Lower lobe of right lung (tissue), 2 donors: ENCODE data around the gene CYB5R3. TPM values are rescaled to one million over a fixed set of nuclear protein-coding genes. Genes with fewer than 3 reads are reported as not detected.

Experiments
- ATAC-seq, 2 donors: fragments of 200-7000 bp; cut with Tn5 transposase; one replicate each; pipeline ENCODE4 v1.9.1; 2020 to 2022; ENCODE audit warnings: mild to moderate bottlenecking in 2 of 2, moderate library complexity in 2 of 2
- DNase-seq: peaks from one replicate; pipeline ENCODE4 v3.0.0-alpha.2; 2020
- H3K27ac ChIP-seq: fragments of 200-600 bp; one replicate; pipeline ENCODE4 v1.8.0; 2022
- H3K27me3 ChIP-seq: fragments of 200-600 bp; one replicate; pipeline ENCODE4 v1.8.0; 2022; ENCODE audit warnings: low read depth
- H3K36me3 ChIP-seq: fragments of 200-600 bp; one replicate; pipeline ENCODE4 v1.8.0; 2022; ENCODE audit warnings: mild to moderate bottlenecking
- H3K4me1 ChIP-seq: fragments of 200-600 bp; one replicate; pipeline ENCODE4 v1.8.0; 2022
- H3K4me3 ChIP-seq: fragments of 200-600 bp; one replicate; pipeline ENCODE4 v1.8.0; 2022; ENCODE audit warnings: mild to moderate bottlenecking
- H3K9me3 ChIP-seq: fragments of 200-600 bp; one replicate; pipeline ENCODE4 v1.8.0; 2022
- CTCF ChIP-seq: fragments of 200-600 bp; IDR thresholded peaks from one replicate; pipeline ENCODE4 v1.8.0; 2022; ENCODE audit warnings: antibody characterized with exemption, mild to moderate bottlenecking
- intact Hi-C: fragments of 100-400 bp; cut with DNase I; formaldehyde crosslinking; loops from one replicate; pipeline ENCODE4 v1.11.0; 2022
- total RNA-seq: library from RNA; stranded (reverse); fragmentation: NEBNext Ultra II Directional; extraction: Animal tissue kit (Norgen Biotek cat#: 25700); gene quantifications from one replicate; pipeline ENCODE4 v1.2.1, GENCODE V29; 2021
- donor health status: DM: no; HTN: yes; CAD: no; lungs with severe emphysema.

The CYB5R3 gene
- total RNA-seq, 1 donor from 2014 or later: 219 TPM

DNA sequence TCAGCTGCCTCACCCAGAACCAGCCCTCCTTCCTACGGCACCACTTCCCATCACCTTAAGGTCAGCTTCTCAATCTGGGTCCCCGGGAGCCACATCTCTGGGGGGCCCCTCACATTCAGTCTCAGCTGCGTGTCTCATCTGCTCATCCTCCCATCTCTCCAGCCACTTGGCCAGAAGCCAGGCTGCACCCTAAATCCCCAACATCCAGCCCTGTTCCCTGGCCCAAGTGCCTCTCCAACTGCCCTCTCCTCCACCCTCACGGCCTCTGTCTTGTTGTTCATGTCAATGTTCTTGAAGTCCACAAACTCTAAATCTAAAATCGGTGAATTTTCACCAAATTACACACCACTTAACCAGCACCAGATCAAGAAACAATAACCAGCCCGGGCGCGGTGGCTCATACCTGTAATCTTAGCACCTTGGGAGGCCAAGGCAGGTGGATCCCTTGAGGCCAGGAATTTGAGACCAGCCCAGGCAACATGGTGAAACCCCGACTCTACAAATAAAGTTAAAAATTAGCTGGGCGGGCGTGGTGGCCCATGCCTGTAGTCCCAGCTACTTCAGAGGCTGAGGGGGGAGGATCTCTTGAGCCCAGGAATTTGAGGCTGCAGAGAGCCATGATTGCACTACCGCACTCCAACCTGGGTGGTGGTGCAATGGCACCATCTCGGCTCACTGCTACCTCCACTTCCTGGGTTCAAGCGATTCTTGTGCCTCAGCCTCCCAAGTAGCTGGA lies 37.7 kb upstream of the CYB5R3 start:
- DNase-seq (no peak), ATAC-seq (no peak)
- no peak for TF ChIP-seq CTCF
- Histone ChIP-seq H3K9me3 (no peaks in the 10 kb centered on the region), H3K4me1 (peaks cover 68% of the 10 kb centered on the region), H3K36me3 (no peaks in the 10 kb centered on the region), H3K4me3 (no peak overlapping the region), H3K27me3 (no peaks in the 10 kb centered on the region), H3K27ac (peak overlapping the region; percentile 86)
- intact Hi-C loops: no loop called here

GRCh38 chr22:42685941-42686653 lies 36.9 kb upstream of the CYB5R3 start:
- ATAC-seq (peak; percentile 13 to 16), DNase-seq (no peak)
- Histone ChIP-seq H3K9me3 (no peaks in the 10 kb centered on the region), H3K27ac (peak overlapping the region; percentile 86), H3K4me1 (peaks cover 69% of the 10 kb centered on the region), H3K27me3 (no peaks in the 10 kb centered on the region), H3K4me3 (no peak overlapping the region), H3K36me3 (no peaks in the 10 kb centered on the region)
- intact Hi-C loops: no loop called here
- TF ChIP-seq CTCF: no peak

DNA sequence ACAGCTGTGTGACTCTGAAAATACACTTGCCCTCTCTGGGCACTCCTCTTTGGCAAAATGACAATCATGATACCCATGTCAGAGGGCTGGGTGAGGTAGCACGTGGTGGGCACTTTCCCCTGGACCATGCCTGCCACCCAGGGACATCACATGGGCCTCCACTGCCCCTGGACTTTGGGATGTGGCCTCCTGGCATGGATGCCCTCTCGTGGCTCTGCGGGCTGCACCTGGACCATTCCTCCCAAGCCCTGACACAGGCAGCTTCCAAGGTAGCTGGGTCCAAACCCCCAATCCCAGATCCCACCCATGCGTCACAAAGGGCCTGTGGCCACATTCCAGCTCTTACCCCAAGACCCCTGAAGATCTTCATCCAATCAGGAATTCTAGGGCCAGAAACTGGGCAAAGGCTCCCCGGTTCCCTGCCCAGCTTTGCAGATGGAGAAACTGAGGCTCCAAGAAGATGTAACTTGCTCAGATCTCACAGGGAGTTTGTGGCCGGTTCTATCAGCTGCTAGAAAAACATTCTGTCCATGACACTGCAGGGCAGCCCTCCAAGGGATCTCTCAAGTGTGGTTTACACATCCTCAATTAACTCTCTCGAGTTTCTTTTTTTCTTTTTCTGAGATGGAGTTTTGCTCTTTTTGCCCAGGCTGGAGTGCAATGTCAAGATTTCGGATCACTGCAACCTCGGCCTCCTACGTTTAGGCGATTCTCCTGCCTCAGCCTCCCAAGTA lies 35.4 kb upstream of the CYB5R3 start:
- no peak for TF ChIP-seq CTCF
- no peak for DNase-seq

DNA sequence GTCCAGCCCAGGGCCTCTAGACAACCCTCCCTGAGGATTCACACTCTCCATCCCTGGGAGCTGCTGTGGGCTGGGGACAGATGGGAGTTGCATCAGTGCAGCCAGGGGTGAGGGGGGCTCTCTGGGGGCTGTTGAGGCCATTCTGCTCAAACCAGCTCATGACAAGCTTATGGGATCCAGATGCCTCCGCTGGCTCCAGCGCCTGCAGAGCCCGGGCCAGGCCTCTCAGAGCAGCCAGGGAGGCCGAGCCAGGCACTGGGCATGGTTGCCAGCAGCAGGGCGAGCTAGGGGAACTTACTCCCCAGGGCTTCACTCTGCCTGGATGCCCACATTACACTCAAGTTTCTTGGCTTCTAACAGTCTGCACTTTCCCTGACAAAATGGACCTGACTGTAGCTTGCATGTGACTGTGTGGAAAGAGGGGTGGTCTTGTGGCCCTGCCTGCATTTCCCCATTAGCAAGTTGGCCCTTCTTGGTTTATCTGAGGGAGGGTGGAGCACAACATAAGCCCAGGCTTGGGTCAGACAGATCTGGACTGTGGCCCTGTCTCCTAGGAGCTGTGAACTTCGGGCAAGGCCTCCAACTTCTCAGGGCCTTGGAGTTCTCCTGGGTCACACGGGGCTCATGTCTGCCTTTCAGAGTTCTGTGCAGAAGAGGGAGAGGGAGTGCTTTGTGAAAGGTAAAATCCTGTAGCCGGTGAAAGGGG lies 34.5 kb upstream of the CYB5R3 start:
- no peak for TF ChIP-seq CTCF
- peak in 1 of 2 donors; percentile 3 for ATAC-seq
- Histone ChIP-seq H3K4me1 (peaks cover 74% of the 10 kb centered on the region), H3K4me3 (no peak overlapping the region), H3K27me3 (no peaks in the 10 kb centered on the region), H3K36me3 (no peaks in the 10 kb centered on the region), H3K27ac (peak overlapping the region; percentile 21), H3K9me3 (no peaks in the 10 kb centered on the region)
- DNase-seq: no peak
- intact Hi-C loops: no loop called here

More for the DNA sequence above, 35.4 kb upstream of the CYB5R3 start:
- ATAC-seq: no peak
- Histone ChIP-seq H3K4me1 (peaks cover 79% of the 10 kb centered on the region), H3K4me3 (no peak overlapping the region), H3K36me3 (no peaks in the 10 kb centered on the region), H3K27ac (peak overlapping the region; percentile 21), H3K27me3 (no peaks in the 10 kb centered on the region), H3K9me3 (no peaks in the 10 kb centered on the region)
- intact Hi-C loops: no loop called here

DNA sequence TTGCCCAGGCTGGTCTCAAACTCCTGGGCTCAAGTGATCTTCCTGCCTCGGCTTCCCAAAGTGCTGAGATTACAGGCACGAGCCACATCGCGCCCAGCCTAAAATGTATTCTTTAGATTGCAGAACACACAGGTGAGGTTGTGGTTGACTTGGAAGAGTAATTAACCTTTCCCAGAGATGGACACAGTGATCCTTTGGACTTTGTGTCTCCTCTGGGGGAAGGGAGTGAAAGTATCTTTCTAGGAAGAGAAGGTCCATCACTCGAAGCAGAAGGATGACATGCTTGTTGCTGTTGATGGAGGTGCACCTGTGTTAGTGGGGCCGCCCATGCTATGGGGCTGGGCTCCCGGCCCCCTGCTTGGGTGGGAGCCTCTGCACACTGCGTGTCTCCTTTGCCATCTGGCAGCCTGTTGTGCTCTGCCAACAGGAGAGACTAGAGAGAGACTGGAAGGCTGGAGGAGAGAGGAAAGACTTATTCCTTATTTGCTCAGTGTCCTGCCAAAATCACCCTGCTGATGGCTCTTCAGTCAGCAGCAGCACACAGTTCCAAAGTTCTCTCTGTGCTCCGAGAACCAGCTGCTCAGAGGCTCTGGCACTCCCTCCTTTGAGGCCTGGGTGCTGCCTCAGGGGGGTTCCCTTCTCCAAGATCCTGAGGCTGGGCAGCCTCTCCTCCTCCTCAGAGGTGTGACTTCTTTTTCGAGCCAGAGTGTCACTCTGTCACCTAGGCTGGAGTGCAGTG lies 33.1 kb upstream of the CYB5R3 start:
- H3K4me1 ChIP-seq: peaks cover 70% of the 10 kb centered on the region
- no peaks in the 10 kb centered on the region for H3K9me3 ChIP-seq
- intact Hi-C loops: no loop called here
- H3K4me3 ChIP-seq: no peak overlapping the region
- H3K36me3 ChIP-seq: no peaks in the 10 kb centered on the region
- DNase-seq: no peak
- TF ChIP-seq CTCF: no peak
- H3K27me3 ChIP-seq: no peaks in the 10 kb centered on the region
- no peak overlapping the region for H3K27ac ChIP-seq
- ATAC-seq: no peak
